ENCODE measurements around the gene TIAM2. TPM values are rescaled to one million over a fixed set of nuclear protein-coding genes. Genes with fewer than 3 reads are reported as not detected.
"Not testable (repeated sequence)": the region's sequence is repeated elsewhere in the genome, so short reads cannot be mapped to it uniquely, and the experiment has no call there.

The TIAM2 gene
- total and polyA plus RNA-seq, 10 donors, result 4.3 to 21.9 (median 12.9) TPM

GRCh38 chr6:155116571-155116910, 121.4 kb downstream of the TIAM2 start:
- no peak overlapping the region for H3K27ac ChIP-seq
- H3K4me1 ChIP-seq, result no peaks in the 10 kb centered on the region
- WGBS, 5 donors, result 69 to 87% (median 77%) methylated on average over 5 of the region's 5 CpGs
- H3K36me3 ChIP-seq, result no peaks in the 10 kb centered on the region
- no peak for DNase-seq
- intact Hi-C loops (cut with DNase I; ENCODE audit: low total_unique reads), result no loop called here
- H3K27me3 ChIP-seq (replicated peaks in 1 of 7), result peaks cover 0 to 10% (median 0%) of the 10 kb centered on the region in 7 donors
- TF ChIP-seq POLR2A (IDR thresholded peaks at IDR 0.05) (no peak), CTCF (IDR thresholded peaks at IDR 0.05 in 8 of 11, conservative IDR thresholded peaks at IDR 0.05 in 3 of 11) (no peak), POLR2AphosphoS5 (IDR thresholded peaks at IDR 0.05) (no peak)
- no peak overlapping the region for H3K4me3 ChIP-seq
- no peaks in the 10 kb centered on the region for H3K9me3 ChIP-seq

DNA sequence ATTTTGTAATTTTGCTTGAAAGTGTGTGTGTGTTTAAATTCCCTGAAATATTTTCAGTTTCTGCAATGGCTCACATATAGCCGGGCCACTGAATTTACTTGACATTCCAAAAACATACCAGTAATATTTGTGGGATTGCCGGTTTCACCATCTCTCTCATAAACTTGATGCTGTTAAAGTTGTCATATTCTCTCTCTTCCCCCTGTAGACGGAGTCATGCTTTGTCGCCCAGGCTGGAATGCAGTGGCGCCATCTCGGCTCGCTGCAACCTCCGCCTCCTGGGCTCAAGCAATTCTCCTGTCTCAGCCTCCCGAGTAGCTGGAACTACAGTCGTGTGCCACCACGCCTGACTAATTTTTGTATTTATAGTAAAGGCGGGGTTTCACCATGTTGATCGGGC, 122.1 kb downstream of the TIAM2 start:
- 83 to 89% (median 87%) methylated on average over 13 of the region's 13 CpGs for WGBS, 5 donors
- intact Hi-C loops (cut with DNase I; ENCODE audit: low total_unique reads), result no loop called here

DNA sequence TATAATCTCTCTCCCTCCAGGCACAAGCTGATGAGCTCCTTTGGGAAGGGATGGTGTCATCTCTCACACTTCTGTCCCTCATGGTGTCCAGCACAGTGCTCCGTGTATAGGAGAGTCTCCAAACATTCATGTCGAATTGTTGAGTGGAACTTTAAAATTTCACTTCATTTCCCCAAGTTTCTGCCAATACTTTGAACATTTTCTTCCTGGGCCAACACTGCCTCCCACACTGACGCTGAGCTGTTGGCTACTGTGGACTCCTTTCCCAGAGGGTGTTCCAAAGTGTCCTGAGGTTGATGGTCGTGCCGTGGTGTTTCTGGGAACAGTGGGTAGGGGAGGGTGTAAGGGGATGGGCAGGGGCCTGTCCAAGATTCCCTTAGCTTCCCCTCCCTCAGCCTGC, 122.7 kb downstream of the TIAM2 start:
- Histone ChIP-seq H3K9me3 (no peaks in the 10 kb centered on the region), H3K27me3 (replicated peaks in 1 of 7) (peaks cover 0 to 10% (median 0%) of the 10 kb centered on the region in 7 donors), H3K4me3 (no peak overlapping the region), H3K27ac (no peak overlapping the region), H3K4me1 (no peaks in the 10 kb centered on the region), H3K36me3 (no peaks in the 10 kb centered on the region)
- intact Hi-C loops (cut with DNase I; ENCODE audit: low total_unique reads), result no loop called here
- 61 to 86% (median 83%) methylated on average over 5 of the region's 5 CpGs for WGBS, 5 donors
- DNase-seq, result no peak
- TF ChIP-seq CTCF (IDR thresholded peaks at IDR 0.05 in 8 of 11, conservative IDR thresholded peaks at IDR 0.05 in 3 of 11) (no peak), POLR2A (IDR thresholded peaks at IDR 0.05) (no peak), POLR2AphosphoS5 (IDR thresholded peaks at IDR 0.05) (no peak)

More for the DNA sequence above, 122.1 kb downstream of the TIAM2 start:
- no peak for TF ChIP-seq POLR2AphosphoS5 (IDR thresholded peaks at IDR 0.05)
- TF ChIP-seq POLR2A (IDR thresholded peaks at IDR 0.05), result no peak
- no peak for TF ChIP-seq CTCF (IDR thresholded peaks at IDR 0.05 in 8 of 11, conservative IDR thresholded peaks at IDR 0.05 in 3 of 11)
- H3K27ac ChIP-seq, result no peak overlapping the region
- H3K4me1 ChIP-seq, result no peaks in the 10 kb centered on the region
- H3K4me3 ChIP-seq, result no peak overlapping the region
- peaks cover 0 to 10% (median 0%) of the 10 kb centered on the region in 7 donors for H3K27me3 ChIP-seq (replicated peaks in 1 of 7)
- no peaks in the 10 kb centered on the region for H3K9me3 ChIP-seq
- H3K36me3 ChIP-seq, result no peaks in the 10 kb centered on the region
- DNase-seq, result no peak

GRCh38 chr6:155119201-155119600, 124.1 kb downstream of the TIAM2 start:
- H3K27ac ChIP-seq; intact Hi-C loops (cut with DNase I; ENCODE audit: low total_unique reads); H3K27me3 ChIP-seq (replicated peaks in 1 of 7); DNase-seq; H3K36me3 ChIP-seq; H3K4me3 ChIP-seq; H3K9me3 ChIP-seq; H3K4me1 ChIP-seq: not testable (repeated sequence)
- WGBS, 5 donors, result 92 to 97% (median 95%) methylated on average over 5 of the region's 5 CpGs

- H3K4me1 ChIP-seq, result no peaks in the 10 kb centered on the region
- WGBS, 5 donors, result 72 to 95% (median 87%) methylated on average over 6 of the region's 6 CpGs
- H3K36me3 ChIP-seq, result no peaks in the 10 kb centered on the region
- intact Hi-C loops (cut with DNase I; ENCODE audit: low total_unique reads), result no loop called here
- no peak overlapping the region for H3K4me3 ChIP-seq
- no peak overlapping the region for H3K27ac ChIP-seq
- TF ChIP-seq CTCF (IDR thresholded peaks at IDR 0.05 in 8 of 11, conservative IDR thresholded peaks at IDR 0.05 in 3 of 11) (no peak), POLR2AphosphoS5 (IDR thresholded peaks at IDR 0.05) (no peak), POLR2A (IDR thresholded peaks at IDR 0.05) (no peak)
- no peaks in the 10 kb centered on the region for H3K9me3 ChIP-seq
- no peak for DNase-seq
- H3K27me3 ChIP-seq (replicated peaks in 1 of 7), result no peaks in the 10 kb centered on the region
Measured at GRCh38 chr6:155120034-155120433, 124.9 kb downstream of the TIAM2 start.

Measured in spleen (tissue), 11 donors.